SK-N-SH (cell line): ENCODE results near the gene AIPL1. TPM values are rescaled to one million over a fixed set of nuclear protein-coding genes. Genes with fewer than 3 reads are reported as not detected.

Experiments
- CTCF ChIA-PET: fragments of 300-600, 350-600 bp; formaldehyde crosslinking; extraction: SDS; loops from one replicate; lab custom pipeline; 2021; lab: Yijun Ruan, JAX
- POLR2A ChIA-PET: fragments of 350-600 bp; sonication (Branson Sonifier 250); formaldehyde crosslinking; extraction: SDS; loops from one replicate; lab custom pipeline; 2020; ENCODE audit warnings: antibody characterized with exemption, inconsistent platforms; lab: Yijun Ruan, JAX
- DNase-seq: peaks from one replicate; pipeline ENCODE4 v3.0.0; 2012
- H2AFZ ChIP-seq: fragments of 200-600 bp; sonication (generic); 2 replicates; pipeline ENCODE4 v1.8.1; 2016; ENCODE audit warnings: antibody characterized with exemption, mild to moderate bottlenecking, low read depth
- H3F3A ChIP-seq: fragments of 200-600 bp; sonication (generic); replicated peaks from 2 replicates; pipeline ENCODE3; 2016; ENCODE audit warnings: antibody characterized with exemption, mild to moderate bottlenecking; ENCODE audit not compliant: insufficient read depth
- H3K27ac ChIP-seq, 2 experiments: fragments of 200-500 bp in 1 of 2; fragments of 200-600 bp in 1 of 2; sonication (Bioruptor generic) in 1 of 2; sonication (generic), shearing (Covaris generic) in 1 of 2; 2 replicates each; pipeline versions ENCODE4 v1.5.1 to v1.6.1; 2014 to 2016; ENCODE audit warnings: low read depth in 2 of 2, inconsistent platforms in 1 of 2, low read length in 1 of 2, mild to moderate bottlenecking in 1 of 2, mixed read lengths in 1 of 2
- H3K27me3 ChIP-seq: fragments of 200-600 bp; sonication (generic), shearing (Covaris generic); 2 replicates; pipeline ENCODE4 v1.6.1; 2016; ENCODE audit warnings: mixed run types; ENCODE audit not compliant: insufficient read depth
- H3K36me3 ChIP-seq, 2 experiments: fragments of 200-500 bp in 1 of 2; fragments of 200-600 bp in 1 of 2; sonication (Bioruptor generic) in 1 of 2; sonication (generic) in 1 of 2; replicated peaks in 1 of 2; 2 replicates each; pipeline versions ENCODE3 to v1.5.1; 2014 to 2016; ENCODE audit warnings: low read length in 1 of 2, mild to moderate bottlenecking in 1 of 2; ENCODE audit not compliant: insufficient read depth in 2 of 2, control insufficient read depth in 1 of 2
- H3K4me1 ChIP-seq, 2 experiments: fragments of 200-500 bp in 1 of 2; fragments of 200-600 bp in 1 of 2; sonication (Bioruptor generic) in 1 of 2; sonication (generic), shearing (Covaris generic) in 1 of 2; 2 replicates each; pipeline versions ENCODE4 v1.5.1 to v1.6.1; 2014 to 2016; ENCODE audit warnings: low read depth in 1 of 2, low read length in 1 of 2, mixed run types in 1 of 2; ENCODE audit not compliant: insufficient read depth in 2 of 2, control insufficient read depth in 1 of 2
- H3K4me2 ChIP-seq: fragments of 200-600 bp; sonication (generic), shearing (Covaris generic); 2 replicates; pipeline ENCODE4 v1.6.1; 2017; ENCODE audit warnings: mixed run types
- H3K4me3 ChIP-seq, 2 experiments: fragments of 200-500 bp in 1 of 2; fragments of 200-600 bp in 1 of 2; sonication (Bioruptor generic) in 1 of 2; sonication (generic), shearing (Covaris generic) in 1 of 2; 2 replicates each; pipeline versions ENCODE4 v1.5.1 to v1.8.1; 2014 to 2016; ENCODE audit warnings: low read depth in 2 of 2, inconsistent platforms in 1 of 2, low read length in 1 of 2, mild to moderate bottlenecking in 1 of 2, mixed read lengths in 1 of 2, moderate library complexity in 1 of 2
- H3K79me2 ChIP-seq: fragments of 200-600 bp; sonication (generic); 2 replicates; pipeline ENCODE4 v1.8.1; 2017; ENCODE audit warnings: mild to moderate bottlenecking; ENCODE audit not compliant: insufficient read depth
- H3K9ac ChIP-seq: fragments of 200-600 bp; sonication (generic); 2 replicates; pipeline ENCODE4 v1.6.1; 2017; ENCODE audit warnings: mixed run types
- H3K9me2 ChIP-seq: fragments of 200-600 bp; sonication (generic); 2 replicates; pipeline ENCODE4 v1.6.1; 2017; ENCODE audit warnings: mixed run types
- H3K9me3 ChIP-seq: fragments of 200-600 bp; sonication (generic); 2 replicates; pipeline ENCODE4 v1.6.1; 2017; ENCODE audit warnings: mixed run types, mild to moderate bottlenecking, moderate library complexity
- H4K20me1 ChIP-seq: fragments of 200-600 bp; sonication (generic); 2 replicates; pipeline ENCODE4 v1.6.1; 2017; ENCODE audit warnings: mild to moderate bottlenecking, mixed run types; ENCODE audit not compliant: insufficient read depth
- CHD2 ChIP-seq: fragments of 150-350 bp; IDR thresholded peaks from 2 replicates; pipeline ENCODE4 v1.6.1; 2018; ENCODE audit warnings: low read length; ENCODE audit not compliant: partially characterized antibody
- EP300 ChIP-seq, 2 experiments: IDR thresholded peaks; 2 replicates each; pipeline versions ENCODE4 v1.4.0 to v1.6.1; 2012; ENCODE audit warnings: borderline replicate concordance in 1 of 2, low read depth in 1 of 2, low read length in 1 of 2
- FOSL2 ChIP-seq: IDR thresholded peaks from 2 replicates; pipeline ENCODE4 v1.4.0; 2012; ENCODE audit warnings: low read depth, mild to moderate bottlenecking, moderate library complexity, borderline replicate concordance
- FOXM1 ChIP-seq: IDR thresholded peaks from 2 replicates; pipeline ENCODE4 v1.4.0; 2012; ENCODE audit warnings: low read depth, mild to moderate bottlenecking
- POLR2AphosphoS5 ChIP-seq: IDR thresholded peaks from 2 replicates; pipeline ENCODE4 v1.6.1; 2012; ENCODE audit warnings: low read depth, low read length
- RAD21 ChIP-seq: IDR thresholded peaks from 2 replicates; pipeline ENCODE4 v1.6.1; 2012; ENCODE audit warnings: mild to moderate bottlenecking, low read length
- SIN3A ChIP-seq: IDR thresholded peaks from 2 replicates; pipeline ENCODE4 v1.6.1; 2012; ENCODE audit warnings: low read depth, mild to moderate bottlenecking, low read length, moderate library complexity, borderline replicate concordance
- SMC3 ChIP-seq: IDR thresholded peaks from 2 replicates; pipeline ENCODE4 v1.6.1; 2012; ENCODE audit warnings: low read depth, low read length, improper control_type of control experiment
- TAF1 ChIP-seq: IDR thresholded peaks from 2 replicates; pipeline ENCODE4 v1.6.1; 2012; ENCODE audit warnings: low read depth, mild to moderate bottlenecking, low read length, moderate library complexity, borderline replicate concordance
- YY1 ChIP-seq: IDR thresholded peaks from 2 replicates; pipeline ENCODE4 v1.4.0; 2012; ENCODE audit warnings: low read depth, mild to moderate bottlenecking
- WGBS: methylation state at CpG from one replicate; pipeline ENCODE4 v1.1.6; 2017; ENCODE audit warnings: low lambda C conversion rate; 5-methylcytosine and 5-hydroxymethylcytosine counted together
- polyA plus RNA-seq, 3 experiments: library from polyadenylated mRNA; depleted of rRNA; stranded (reverse); fragments of >200 nt; gene quantifications; 2 replicates each; pipeline ENCODE4 v1.2.3, GENCODE V29; 2012
- TF ChIP-seq, protein P1 (sequence below): IDR thresholded peaks from 2 replicates; pipeline ENCODE4 v1.4.0; 2012; ENCODE audit warnings: low read depth, borderline replicate concordance
- TF ChIP-seq, protein P2 (sequence below): fragments of 150-350 bp; IDR thresholded peaks from 2 replicates; pipeline ENCODE4 v1.6.1; 2017; ENCODE audit warnings: antibody characterized with exemption, low read length, low read depth, borderline replicate concordance

AIPL1 gene
- polyA plus RNA-seq, 1 of the 3 experiments (the other 2 are of a cell fraction): not detected

DNA sequence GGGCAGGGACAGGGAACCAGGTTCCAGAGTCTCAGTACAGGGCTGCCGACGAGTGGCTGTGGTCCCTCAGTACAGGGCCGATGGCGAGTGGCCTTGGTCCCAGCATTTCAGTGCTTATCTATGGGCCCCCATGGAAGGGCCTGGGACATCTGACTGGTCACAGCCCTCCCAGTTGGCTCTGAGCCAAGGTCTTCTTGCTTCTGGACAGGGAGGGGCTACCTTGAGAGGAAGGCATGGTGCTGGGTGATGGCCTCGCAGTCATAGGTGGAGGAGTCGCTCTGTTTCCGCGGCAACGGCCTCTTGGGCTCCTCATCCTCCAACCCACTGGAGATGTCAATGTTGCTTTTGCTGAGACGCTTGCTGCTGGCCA, 41.9 kb upstream of the AIPL1 start:
- no peak for DNase-seq
- no peak overlapping the region for H3K27ac ChIP-seq
- no peaks in the 10 kb centered on the region for H3K36me3 ChIP-seq
- no peaks in the 10 kb centered on the region for H3F3A ChIP-seq
- ChIA-PET CTCF (interaction anchor here (1.3 kb wide), 1 partner anchor 128 kb away, joined by 3 read pairs; no protein-coding TSS in a partner anchor), POLR2A (no interaction called here)
- no peak overlapping the region for H2AFZ ChIP-seq
- no peak overlapping the region for H3K4me2 ChIP-seq
- WGBS: no CpG with 5 or more reads among the region's 10 CpGs
- H3K9ac ChIP-seq: no peak overlapping the region
- H3K79me2 ChIP-seq: no peaks in the 10 kb centered on the region
- H3K9me3 ChIP-seq: no peaks in the 10 kb centered on the region
- TF ChIP-seq, protein P1, sequence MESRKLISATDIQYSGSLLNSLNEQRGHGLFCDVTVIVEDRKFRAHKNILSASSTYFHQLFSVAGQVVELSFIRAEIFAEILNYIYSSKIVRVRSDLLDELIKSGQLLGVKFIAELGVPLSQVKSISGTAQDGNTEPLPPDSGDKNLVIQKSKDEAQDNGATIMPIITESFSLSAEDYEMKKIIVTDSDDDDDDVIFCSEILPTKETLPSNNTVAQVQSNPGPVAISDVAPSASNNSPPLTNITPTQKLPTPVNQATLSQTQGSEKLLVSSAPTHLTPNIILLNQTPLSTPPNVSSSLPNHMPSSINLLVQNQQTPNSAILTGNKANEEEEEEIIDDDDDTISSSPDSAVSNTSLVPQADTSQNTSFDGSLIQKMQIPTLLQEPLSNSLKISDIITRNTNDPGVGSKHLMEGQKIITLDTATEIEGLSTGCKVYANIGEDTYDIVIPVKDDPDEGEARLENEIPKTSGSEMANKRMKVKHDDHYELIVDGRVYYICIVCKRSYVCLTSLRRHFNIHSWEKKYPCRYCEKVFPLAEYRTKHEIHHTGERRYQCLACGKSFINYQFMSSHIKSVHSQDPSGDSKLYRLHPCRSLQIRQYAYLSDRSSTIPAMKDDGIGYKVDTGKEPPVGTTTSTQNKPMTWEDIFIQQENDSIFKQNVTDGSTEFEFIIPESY: no peak
- TF ChIP-seq SIN3A: no peak
- TF ChIP-seq, all 33 proteins: peak for 0
- peaks cover 0 to 16% of the 10 kb centered on the region in 2 experiments; a peak in 1 of 4 replicates for H3K4me1 ChIP-seq
- no peaks in the 10 kb centered on the region for H3K27me3 ChIP-seq
- H4K20me1 ChIP-seq: no peaks in the 10 kb centered on the region
- no peaks in the 10 kb centered on the region for H3K9me2 ChIP-seq
- H3K4me3 ChIP-seq: no peak overlapping the region

DNA sequence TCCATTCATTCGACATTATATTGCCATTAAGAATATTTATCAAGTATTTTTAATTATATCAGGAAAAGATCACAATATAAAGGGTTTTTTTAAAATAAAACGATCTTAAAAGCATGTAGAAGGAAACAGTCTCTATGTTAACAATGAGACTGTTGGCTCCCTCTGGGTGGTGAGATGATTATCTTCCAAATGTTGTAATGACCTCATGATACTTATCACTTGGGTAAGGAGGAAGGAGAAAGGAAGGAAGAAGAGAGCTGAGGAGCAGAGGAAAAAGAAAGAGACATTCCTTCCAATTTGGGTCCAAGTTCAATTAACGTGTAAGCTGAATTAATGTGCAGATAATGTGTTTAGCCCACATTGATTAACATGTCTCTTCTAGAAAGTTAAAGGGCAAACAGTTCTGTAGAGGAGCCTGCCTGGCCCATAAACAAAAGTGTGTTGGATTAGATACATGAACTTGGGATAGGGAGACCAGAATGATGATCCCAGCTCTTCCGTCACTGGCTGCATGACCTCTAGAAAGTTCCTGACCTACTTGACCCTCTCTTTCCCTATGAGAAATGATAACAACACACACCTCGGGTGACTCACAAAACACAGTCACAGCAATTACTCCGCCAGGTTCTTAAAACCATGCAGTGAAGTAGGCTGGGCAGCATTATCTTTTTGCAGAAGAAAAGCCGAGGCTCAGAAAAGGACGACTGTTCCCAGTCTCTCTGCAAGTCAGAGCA, 41.3 kb upstream of the AIPL1 start:
- H3K4me3 ChIP-seq: no peak overlapping the region
- peaks cover 5 to 16% of the 10 kb centered on the region in 2 experiments; a peak in 3 of 4 replicates for H3K4me1 ChIP-seq
- H3K27me3 ChIP-seq: no peaks in the 10 kb centered on the region
- 63% methylated on average over 8 of the region's 8 CpGs for WGBS
- H3K27ac ChIP-seq: no peak overlapping the region
- POLR2A ChIA-PET: no interaction called here
- H2AFZ ChIP-seq: no peak overlapping the region
- H3K36me3 ChIP-seq: no peaks in the 10 kb centered on the region
- no peak overlapping the region for H3K4me2 ChIP-seq
- H3F3A ChIP-seq: no peaks in the 10 kb centered on the region
- H3K9me3 ChIP-seq: no peaks in the 10 kb centered on the region
- CTCF ChIA-PET: interaction anchor here (1.3 kb wide), 1 partner anchor 129 kb away, joined by 3 read pairs; no protein-coding TSS in a partner anchor
- no peaks in the 10 kb centered on the region for H3K79me2 ChIP-seq
- no peak overlapping the region for H3K9ac ChIP-seq
- no peak for DNase-seq
- TF ChIP-seq POLR2AphosphoS5 (no peak), FOXM1 (no peak), RAD21 (no peak), YY1 (no peak), FOSL2 (no peak), TAF1 (no peak), CHD2 (no peak), EP300 (IDR thresholded peaks at IDR 0.05; ENCODE audit: borderline replicate concordance in 1 of 2, low read depth in 1 of 2, low read length in 1 of 2) (no peak), SMC3 (no peak)
- TF ChIP-seq, protein P2, sequence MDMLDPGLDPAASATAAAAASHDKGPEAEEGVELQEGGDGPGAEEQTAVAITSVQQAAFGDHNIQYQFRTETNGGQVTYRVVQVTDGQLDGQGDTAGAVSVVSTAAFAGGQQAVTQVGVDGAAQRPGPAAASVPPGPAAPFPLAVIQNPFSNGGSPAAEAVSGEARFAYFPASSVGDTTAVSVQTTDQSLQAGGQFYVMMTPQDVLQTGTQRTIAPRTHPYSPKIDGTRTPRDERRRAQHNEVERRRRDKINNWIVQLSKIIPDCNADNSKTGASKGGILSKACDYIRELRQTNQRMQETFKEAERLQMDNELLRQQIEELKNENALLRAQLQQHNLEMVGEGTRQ: no peak
- TF ChIP-seq, protein P1: no peak
- TF ChIP-seq, all 33 proteins: peak for 0
- H4K20me1 ChIP-seq: no peaks in the 10 kb centered on the region
- no peaks in the 10 kb centered on the region for H3K9me2 ChIP-seq
